HG03097 (cell line): ENCODE measurements around the gene DIRAS1.

Experiments used
- ATAC-seq: cut with Tn5 transposase; IDR thresholded peaks from one replicate; pipeline ENCODE4 v1.9.1; 2021; ENCODE audit not compliant: unreplicated experiment, low FRiP score

Gene DIRAS1

DNA sequence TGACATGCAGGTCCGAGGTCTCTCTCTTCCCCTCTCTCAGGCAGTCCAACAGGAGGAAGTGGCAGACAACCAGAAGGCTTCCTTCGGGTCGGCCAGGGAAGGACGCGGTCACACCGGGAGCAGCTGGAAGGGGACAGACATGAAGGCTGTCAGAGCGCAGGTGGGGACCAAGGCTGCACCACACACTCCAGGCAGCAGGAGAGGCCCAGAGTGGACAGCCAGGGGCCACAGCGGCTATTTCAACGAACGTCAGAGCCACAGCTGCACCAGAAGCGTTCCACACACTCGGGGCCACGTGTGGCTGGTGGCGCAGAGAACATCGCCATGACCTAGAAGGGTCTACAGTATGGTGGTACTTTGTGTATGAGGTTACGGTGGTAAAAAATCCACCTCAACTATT, 34.6 kb upstream of the DIRAS1 start:
- ATAC-seq, result no peak

GRCh38 chr19:2755448-2755705, 34.2 kb upstream of the DIRAS1 start:
- no peak for ATAC-seq

- ATAC-seq, result no peak
These were observed 33.7 kb upstream of the DIRAS1 start for GRCh38 chr19:2754659-2755447.

DNA sequence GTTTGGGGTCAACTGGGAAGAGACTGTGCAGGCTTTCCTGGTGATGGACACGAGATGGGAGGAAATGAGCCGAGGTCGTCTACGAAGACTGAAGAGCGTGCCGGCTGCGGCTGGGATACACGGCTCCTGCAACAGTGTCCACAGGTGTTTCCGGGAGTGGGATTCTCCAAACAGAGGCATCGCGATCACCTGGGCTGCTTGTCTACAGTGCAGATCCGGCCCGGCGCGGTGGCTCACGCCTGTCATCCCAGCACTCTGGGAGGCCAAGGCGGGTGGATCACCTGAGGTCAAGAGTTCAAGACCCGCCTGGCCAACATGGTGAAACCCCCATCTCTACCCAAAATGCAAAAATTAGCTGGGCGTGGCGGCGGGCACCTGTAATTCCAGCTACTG, 30.3 kb upstream of the DIRAS1 start:
- no peak for ATAC-seq

DNA sequence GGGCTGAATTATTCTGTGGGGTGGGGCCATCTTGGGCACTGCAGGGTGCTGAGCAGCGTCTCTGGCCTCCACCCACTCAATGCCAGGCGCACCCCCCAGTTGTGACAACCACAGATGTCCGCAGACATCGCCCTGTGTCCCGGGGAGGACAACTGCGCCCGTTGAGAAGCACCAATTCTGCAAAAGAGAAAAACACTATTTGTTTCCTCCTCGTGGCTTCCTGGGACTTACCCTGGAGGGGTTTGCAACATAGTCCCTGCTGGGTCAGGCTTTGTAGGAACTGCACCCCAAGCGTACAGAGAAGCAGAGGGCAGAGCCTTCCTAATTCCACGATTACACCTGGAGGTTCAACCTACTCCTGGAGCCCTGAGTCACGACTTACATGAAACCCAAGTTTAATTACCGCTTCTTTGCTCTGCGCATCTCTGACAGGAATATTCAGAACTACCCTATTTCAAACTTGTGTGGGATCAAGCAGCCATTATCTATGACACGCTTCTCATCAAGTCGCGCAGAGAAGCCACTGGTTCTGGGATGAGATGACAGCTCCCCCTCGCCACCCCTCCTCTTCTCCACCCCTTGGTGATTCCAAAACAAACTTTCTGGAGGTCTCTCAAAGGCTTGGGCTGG, 29.8 kb upstream of the DIRAS1 start:
- no peak for ATAC-seq

DNA sequence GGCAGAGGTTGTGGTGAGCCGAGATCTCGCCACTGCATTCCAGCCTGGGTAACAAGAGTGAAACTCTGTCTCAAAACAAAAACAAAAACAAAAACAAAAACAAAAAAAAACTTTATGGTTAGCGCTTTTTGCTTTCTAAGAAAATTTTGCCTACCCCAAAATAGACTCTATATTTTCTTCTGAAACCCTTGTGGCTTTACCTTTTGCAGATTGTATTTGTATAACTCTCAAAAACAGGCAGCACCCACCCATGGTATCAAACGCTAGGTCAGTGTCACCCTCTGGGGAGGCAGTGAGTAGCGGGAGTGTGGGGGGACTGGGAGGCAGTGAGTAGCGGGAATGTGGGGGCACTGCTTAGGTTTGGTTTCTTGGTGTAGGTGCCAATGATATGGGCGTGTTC, 26.2 kb upstream of the DIRAS1 start:
- ATAC-seq, result no peak

DNA sequence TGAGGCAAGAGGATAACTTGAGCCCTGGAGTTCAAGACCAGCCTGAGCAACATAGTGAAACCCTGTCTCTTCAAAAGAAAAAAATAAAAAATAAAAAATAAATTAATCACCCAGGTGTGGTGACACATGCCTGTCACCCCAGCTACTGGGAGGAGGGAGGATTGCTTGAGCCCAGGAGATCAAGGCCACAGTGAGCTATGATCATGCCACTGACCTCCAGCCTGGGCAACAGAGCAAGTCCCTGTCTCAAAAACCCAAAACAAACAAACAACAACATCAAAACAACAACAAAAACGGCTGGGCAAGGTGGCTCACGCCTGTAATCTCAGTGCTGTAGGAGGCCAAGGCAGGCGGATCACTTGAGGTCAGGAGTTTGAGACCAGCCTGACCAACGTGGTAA, 22.9 kb upstream of the DIRAS1 start:
- no peak for ATAC-seq

- no peak for ATAC-seq
These were observed 21.9 kb upstream of the DIRAS1 start for GRCh38 chr19:2743099-2743498.

GRCh38 chr19:2740314-2740656, 19.1 kb upstream of the DIRAS1 start:
- ATAC-seq, result peak; percentile 6

DNA sequence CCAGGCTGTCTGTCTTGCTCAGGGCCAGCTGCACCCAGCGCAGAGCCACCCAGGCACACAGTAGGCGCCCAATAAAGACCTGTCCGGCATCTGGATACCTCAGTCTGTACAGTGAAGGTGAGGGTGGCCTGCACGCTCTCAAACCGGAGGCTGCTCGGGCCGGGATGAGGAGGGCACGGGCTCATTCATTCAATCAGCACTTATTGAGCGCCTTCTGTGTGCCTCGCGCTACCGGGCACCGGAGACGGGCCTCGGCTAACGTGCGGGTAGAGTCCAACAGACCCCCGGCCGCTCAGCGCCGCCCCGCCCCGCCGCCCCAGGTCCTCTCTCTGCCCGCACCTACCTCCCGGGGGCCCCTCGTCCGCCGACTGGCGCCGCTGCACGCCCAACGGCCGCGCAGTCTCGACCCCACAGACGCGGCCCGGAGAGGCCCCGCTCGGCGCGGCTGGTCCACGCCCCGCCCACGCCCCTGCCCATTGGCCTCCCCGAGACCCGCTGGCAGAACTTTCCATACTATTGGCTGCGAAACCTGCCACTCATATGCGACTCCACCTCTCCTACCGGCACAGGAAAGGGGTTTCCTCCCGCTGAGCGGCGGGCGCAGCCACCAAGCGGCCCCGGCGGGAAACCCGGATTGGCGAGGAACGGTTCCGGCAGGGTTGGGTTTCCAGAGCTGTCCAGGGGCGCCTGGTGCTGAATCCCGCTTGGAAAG, 18.6 kb upstream of the DIRAS1 start, which contains the start of gene SLC39A3:
Gene SLC39A3, minus strand, starts transcription at position 416 of the 712 bp plus-strand sequence. CDS start 2,760 bp downstream, outside the sequence.
- peak; percentile 95 for ATAC-seq

DNA sequence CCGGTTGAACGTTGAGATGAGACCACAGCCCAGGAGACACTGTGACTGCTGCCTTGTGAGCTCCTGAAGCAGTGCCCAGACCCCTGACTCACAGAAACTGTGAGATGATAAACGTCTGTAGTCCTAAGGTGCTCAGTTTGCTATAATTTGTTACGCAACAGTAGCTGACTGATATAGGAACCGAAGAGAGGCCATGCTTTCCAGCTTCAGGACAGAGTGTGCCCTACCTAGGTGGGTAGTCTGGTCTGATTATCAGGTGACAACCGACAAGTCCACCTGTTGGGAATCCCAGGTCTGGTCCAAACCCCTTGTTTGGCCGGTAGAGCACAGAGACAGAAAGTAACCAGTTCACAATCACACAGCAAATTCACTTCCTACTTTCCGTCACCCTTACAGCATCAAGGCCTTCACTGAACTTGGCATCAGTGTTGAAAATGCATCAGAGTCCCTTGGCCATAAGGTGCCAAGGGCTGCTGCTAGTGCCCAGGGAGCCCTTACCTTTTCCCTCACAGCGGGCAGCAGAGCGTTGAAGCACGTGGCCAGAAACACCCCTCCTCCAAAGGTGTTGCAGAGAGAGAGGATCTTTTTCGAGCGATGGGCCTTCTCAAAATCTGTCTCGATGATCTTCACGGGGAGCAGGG, 15.5 kb upstream of the DIRAS1 start:
- ATAC-seq, result no peak

- ATAC-seq, result no peak
These were observed 14.2 kb upstream of the DIRAS1 start for GRCh38 chr19:2735374-2735773.

- ATAC-seq, result no peak
These were observed 13.6 kb upstream of the DIRAS1 start for GRCh38 chr19:2734589-2735288.

- no peak for ATAC-seq
These were observed 12.9 kb upstream of the DIRAS1 start for GRCh38 chr19:2733930-2734588.

GRCh38 chr19:2732883-2733282, 11.7 kb upstream of the DIRAS1 start:
- no peak for ATAC-seq

DNA sequence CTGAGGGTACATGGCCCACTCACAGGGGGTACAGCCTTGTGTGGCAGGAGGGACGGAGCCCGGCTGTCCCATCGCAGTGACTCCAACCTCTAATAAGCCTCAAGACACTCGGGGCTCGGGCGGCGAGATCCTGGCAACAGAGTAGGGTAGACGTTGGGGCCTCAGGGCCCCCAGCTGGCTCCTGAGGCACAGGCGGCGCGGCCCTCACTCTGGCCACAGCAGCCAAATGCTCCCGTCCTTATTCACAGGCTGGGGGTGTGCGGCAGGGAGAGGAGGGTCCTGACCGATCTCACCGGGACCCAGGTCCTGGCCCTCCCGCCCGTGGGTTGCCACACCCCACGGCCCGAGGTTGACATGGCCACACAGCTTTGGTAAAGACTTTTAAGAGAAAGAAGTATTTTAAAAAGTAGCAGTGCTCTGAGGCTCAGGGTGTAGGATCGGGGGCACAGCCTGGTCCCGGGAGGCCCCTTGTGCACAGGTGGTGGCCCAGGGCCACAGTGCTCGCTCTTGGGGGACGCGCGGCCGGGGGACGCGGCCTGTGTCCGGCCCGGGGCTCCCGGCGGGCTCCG, 11.1 kb upstream of the DIRAS1 start:
- ATAC-seq, result no peak

DNA sequence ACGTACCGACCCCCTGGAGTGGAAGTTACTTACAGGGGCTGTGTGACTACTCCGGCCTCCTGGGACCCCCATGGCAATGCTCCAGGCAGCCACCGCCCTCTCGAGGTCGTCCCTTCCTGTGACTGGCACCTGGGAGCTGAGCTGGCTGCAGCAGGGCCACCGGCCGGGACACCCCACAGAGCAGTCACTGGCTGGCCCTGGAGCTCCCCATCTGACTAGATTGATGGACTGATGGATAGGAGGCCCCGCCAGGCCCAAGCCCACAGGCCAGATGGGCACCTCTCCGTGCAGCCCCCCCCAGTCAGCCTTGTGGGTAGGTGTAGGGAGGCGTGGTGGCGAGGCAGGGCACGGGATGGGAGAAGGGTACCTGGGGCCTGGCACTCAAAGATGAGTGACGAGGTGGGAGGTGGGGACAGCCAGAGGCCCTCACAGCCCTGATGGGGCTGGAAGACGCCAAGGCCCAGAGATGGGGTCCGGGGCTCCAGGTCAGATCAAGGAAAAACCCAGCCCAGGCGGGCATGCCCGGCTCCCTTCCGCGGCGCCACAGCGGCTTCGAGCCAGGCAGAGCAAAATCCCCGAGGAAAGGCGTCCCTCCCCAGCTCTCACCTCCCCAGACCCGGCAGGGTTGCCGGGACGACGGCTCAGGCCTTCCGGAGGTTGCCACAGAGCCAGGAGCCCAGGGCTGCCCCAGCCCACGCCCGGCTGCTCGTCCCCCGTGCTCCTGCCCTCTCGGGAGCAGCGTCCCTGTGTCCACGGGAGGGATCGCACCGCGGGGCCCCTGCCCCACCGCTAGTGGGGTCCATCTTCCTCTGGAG, 10.2 kb upstream of the DIRAS1 start:
- ATAC-seq, result no peak

- ATAC-seq, result no peak
These were observed 9.0 kb upstream of the DIRAS1 start for GRCh38 chr19:2729943-2730818.
